ENCODE results near the gene KIDINS220.

DNA sequence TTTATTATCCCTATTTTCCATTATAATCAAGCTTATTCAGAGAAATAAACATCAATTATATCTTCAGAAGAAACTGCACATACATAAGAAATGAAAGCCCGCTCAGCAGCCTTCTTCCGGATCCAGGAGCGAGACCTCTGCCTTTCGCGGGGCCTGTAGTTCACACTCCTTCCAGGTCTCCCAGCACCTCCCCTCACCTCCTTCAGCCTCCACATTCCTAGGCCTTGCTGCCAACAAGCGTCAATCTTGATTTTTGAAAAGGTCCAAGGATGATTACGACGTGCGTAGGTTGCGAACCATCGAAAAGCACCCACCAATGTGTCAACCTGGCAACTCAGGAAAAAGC lies 355 bp upstream of the KIDINS220 start:
- TF ChIP-seq POLR2AphosphoS5 (IDR thresholded peaks at IDR 0.05) = no peak
- TF ChIP-seq TAF1 (IDR thresholded peaks at IDR 0.05; ENCODE audit: low read depth) = no peak
- TF ChIP-seq, protein P1, sequence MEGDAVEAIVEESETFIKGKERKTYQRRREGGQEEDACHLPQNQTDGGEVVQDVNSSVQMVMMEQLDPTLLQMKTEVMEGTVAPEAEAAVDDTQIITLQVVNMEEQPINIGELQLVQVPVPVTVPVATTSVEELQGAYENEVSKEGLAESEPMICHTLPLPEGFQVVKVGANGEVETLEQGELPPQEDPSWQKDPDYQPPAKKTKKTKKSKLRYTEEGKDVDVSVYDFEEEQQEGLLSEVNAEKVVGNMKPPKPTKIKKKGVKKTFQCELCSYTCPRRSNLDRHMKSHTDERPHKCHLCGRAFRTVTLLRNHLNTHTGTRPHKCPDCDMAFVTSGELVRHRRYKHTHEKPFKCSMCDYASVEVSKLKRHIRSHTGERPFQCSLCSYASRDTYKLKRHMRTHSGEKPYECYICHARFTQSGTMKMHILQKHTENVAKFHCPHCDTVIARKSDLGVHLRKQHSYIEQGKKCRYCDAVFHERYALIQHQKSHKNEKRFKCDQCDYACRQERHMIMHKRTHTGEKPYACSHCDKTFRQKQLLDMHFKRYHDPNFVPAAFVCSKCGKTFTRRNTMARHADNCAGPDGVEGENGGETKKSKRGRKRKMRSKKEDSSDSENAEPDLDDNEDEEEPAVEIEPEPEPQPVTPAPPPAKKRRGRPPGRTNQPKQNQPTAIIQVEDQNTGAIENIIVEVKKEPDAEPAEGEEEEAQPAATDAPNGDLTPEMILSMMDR (IDR thresholded peaks at IDR 0.05; ENCODE audit: poor library complexity, severe bottlenecking) = no peak
- TF ChIP-seq, protein P2, sequence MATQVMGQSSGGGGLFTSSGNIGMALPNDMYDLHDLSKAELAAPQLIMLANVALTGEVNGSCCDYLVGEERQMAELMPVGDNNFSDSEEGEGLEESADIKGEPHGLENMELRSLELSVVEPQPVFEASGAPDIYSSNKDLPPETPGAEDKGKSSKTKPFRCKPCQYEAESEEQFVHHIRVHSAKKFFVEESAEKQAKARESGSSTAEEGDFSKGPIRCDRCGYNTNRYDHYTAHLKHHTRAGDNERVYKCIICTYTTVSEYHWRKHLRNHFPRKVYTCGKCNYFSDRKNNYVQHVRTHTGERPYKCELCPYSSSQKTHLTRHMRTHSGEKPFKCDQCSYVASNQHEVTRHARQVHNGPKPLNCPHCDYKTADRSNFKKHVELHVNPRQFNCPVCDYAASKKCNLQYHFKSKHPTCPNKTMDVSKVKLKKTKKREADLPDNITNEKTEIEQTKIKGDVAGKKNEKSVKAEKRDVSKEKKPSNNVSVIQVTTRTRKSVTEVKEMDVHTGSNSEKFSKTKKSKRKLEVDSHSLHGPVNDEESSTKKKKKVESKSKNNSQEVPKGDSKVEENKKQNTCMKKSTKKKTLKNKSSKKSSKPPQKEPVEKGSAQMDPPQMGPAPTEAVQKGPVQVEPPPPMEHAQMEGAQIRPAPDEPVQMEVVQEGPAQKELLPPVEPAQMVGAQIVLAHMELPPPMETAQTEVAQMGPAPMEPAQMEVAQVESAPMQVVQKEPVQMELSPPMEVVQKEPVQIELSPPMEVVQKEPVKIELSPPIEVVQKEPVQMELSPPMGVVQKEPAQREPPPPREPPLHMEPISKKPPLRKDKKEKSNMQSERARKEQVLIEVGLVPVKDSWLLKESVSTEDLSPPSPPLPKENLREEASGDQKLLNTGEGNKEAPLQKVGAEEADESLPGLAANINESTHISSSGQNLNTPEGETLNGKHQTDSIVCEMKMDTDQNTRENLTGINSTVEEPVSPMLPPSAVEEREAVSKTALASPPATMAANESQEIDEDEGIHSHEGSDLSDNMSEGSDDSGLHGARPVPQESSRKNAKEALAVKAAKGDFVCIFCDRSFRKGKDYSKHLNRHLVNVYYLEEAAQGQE (IDR thresholded peaks at IDR 0.05; ENCODE audit: borderline replicate concordance) = no peak
- TF ChIP-seq EZH2 (IDR thresholded peaks at IDR 0.05; ENCODE audit: borderline replicate concordance, insufficient read depth, low read length, poor library complexity, severe bottlenecking) = no peak
- no peak for TF ChIP-seq EP300 (conservative IDR thresholded peaks at IDR 0.05; ENCODE audit: poor library complexity, severe bottlenecking)
- TF ChIP-seq MXI1 (conservative IDR thresholded peaks at IDR 0.05; ENCODE audit: poor library complexity, severe bottlenecking) = no peak
